ENCODE results near the gene ZNF414.

ZNF414 gene

DNA sequence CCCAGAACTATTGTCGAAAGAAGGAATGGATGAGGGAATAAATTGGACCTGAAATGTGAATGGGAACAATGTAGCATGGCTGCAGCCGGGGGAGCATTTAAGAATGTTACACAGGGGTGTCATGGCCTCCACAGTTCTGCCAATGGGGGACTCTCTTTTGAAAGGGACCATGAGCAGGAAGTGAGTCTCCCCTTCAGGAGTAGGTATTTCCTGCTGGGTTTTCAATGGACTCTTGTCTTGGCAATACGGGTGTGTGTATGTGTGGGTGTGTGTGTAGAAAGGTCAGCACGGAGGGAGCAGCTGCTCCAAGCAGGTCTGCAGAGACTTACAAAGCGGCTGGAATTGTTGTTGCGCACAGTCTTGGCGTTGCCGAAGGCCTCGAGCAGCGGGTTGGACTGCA, 38.8 kb upstream of the ZNF414 start:
- H3K18ac ChIP-seq (ENCODE audit: low read length) = no peak overlapping the region
- H3K79me1 ChIP-seq (ENCODE audit: low read length) = no peaks in the 10 kb centered on the region
- H2BK15ac ChIP-seq (replicated peaks; ENCODE audit: low read depth) = no peak overlapping the region
- H3K36me3 ChIP-seq (ENCODE audit: control insufficient read depth, insufficient read depth, low read length) = no peaks in the 10 kb centered on the region
- H3K9ac ChIP-seq (ENCODE audit: low read length) = no peak overlapping the region
- no peak overlapping the region for H4K8ac ChIP-seq (ENCODE audit: low read depth, low read length)
- no peak overlapping the region for H2BK120ac ChIP-seq (ENCODE audit: low read depth, low read length)
- H3K23ac ChIP-seq (ENCODE audit: low read length) = no peak overlapping the region
- peak; percentile 84 for DNase-seq
- no peak overlapping the region for H2BK5ac ChIP-seq (ENCODE audit: low read length)
- no peak overlapping the region for H3K4ac ChIP-seq (ENCODE audit: low read depth, low read length)
- no peak overlapping the region for H2AK5ac ChIP-seq (ENCODE audit: low read length)
- H3K4me1 ChIP-seq (ENCODE audit: control insufficient read depth, low read depth, low read length) = no peaks in the 10 kb centered on the region
- no peak overlapping the region for H3K4me2 ChIP-seq (ENCODE audit: low read length)
- no peaks in the 10 kb centered on the region for H3K79me2 ChIP-seq (ENCODE audit: control insufficient read depth, insufficient read depth, low read length)
- no peak overlapping the region for H3K27ac ChIP-seq (ENCODE audit: low read depth, low read length)
- H3K56ac ChIP-seq (ENCODE audit: low read length) = no peak overlapping the region
- no peaks in the 10 kb centered on the region for H3K27me3 ChIP-seq (ENCODE audit: insufficient read depth, low read length, poor library complexity)
- H4K5ac ChIP-seq (ENCODE audit: low read length) = no peak overlapping the region
- no CpG with 5 or more reads among the region's 10 CpGs for WGBS (ENCODE audit: extremely low coverage, insufficient coverage, low lambda C conversion rate)
- no peak overlapping the region for H3K4me3 ChIP-seq (ENCODE audit: low read length)

DNA sequence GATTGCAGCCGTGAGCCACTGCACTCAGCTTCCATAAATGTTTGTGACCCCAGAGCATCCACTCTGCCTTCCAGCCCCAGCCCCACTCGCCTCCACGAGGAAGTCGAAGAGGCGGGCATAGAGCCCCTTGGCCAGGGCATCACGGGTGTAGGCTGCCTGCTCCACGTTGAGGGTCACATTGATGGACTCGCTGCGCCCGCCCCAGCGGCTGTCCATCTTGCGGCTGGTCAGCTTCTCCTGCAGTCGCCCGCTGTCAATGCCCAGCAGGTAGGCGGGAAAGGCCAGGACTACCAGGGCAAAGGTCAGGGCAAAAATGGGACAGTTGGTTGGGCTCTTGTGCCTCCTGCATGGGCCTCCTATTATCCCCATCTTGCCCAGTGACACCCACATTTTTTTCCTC, 36.1 kb upstream of the ZNF414 start:
- Histone ChIP-seq H3K4me1 (ENCODE audit: control insufficient read depth, low read depth, low read length) (no peaks in the 10 kb centered on the region), H3K36me3 (ENCODE audit: control insufficient read depth, insufficient read depth, low read length) (no peaks in the 10 kb centered on the region), H3K4me2 (ENCODE audit: low read length) (no peak overlapping the region), H4K5ac (ENCODE audit: low read length) (no peak overlapping the region), H4K8ac (ENCODE audit: low read depth, low read length) (no peak overlapping the region), H3K23ac (ENCODE audit: low read length) (no peak overlapping the region), H3K79me2 (ENCODE audit: control insufficient read depth, insufficient read depth, low read length) (no peaks in the 10 kb centered on the region), H2BK15ac (replicated peaks; ENCODE audit: low read depth) (no peak overlapping the region), H3K79me1 (ENCODE audit: low read length) (no peaks in the 10 kb centered on the region), H3K27ac (ENCODE audit: low read depth, low read length) (no peak overlapping the region), H3K4ac (ENCODE audit: low read depth, low read length) (no peak overlapping the region), H2BK5ac (ENCODE audit: low read length) (no peak overlapping the region), H2AK5ac (ENCODE audit: low read length) (no peak overlapping the region), H3K18ac (ENCODE audit: low read length) (no peak overlapping the region), H3K56ac (ENCODE audit: low read length) (no peak overlapping the region), H3K4me3 (ENCODE audit: low read length) (no peak overlapping the region), H3K9ac (ENCODE audit: low read length) (no peak overlapping the region), H3K27me3 (ENCODE audit: insufficient read depth, low read length, poor library complexity) (no peaks in the 10 kb centered on the region), H2BK120ac (ENCODE audit: low read depth, low read length) (no peak overlapping the region)
- WGBS (ENCODE audit: extremely low coverage, insufficient coverage, low lambda C conversion rate) = no CpG with 5 or more reads among the region's 15 CpGs
- DNase-seq = no peak

DNA sequence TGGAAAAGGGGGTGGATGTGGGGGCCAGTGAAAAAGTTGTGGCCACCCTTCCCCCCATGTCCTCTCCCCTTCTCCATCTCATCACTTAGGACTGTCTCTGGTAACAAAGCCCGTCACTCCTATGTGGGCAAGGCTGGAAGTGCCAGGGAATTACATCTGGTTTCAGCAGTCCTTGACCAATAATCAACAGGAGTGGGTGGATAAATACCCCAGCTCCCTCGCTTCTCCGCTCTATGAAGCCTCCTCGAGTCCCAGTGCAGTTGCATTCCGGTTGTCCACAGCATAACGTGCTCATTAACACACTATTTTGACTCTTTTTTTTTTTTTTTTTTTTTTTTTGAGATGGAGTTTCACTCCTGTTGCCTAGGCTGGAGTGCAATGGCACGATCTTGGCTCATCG, 31.8 kb upstream of the ZNF414 start:
- Histone ChIP-seq H3K4ac (ENCODE audit: low read depth, low read length) (no peak overlapping the region), H3K9ac (ENCODE audit: low read length) (no peak overlapping the region), H2BK5ac (ENCODE audit: low read length) (no peak overlapping the region), H3K27ac (ENCODE audit: low read depth, low read length) (no peak overlapping the region), H3K36me3 (ENCODE audit: control insufficient read depth, insufficient read depth, low read length) (no peaks in the 10 kb centered on the region), H2BK15ac (replicated peaks; ENCODE audit: low read depth) (no peak overlapping the region), H3K79me2 (ENCODE audit: control insufficient read depth, insufficient read depth, low read length) (no peaks in the 10 kb centered on the region), H2BK120ac (ENCODE audit: low read depth, low read length) (no peak overlapping the region), H3K4me2 (ENCODE audit: low read length) (no peak overlapping the region), H3K23ac (ENCODE audit: low read length) (no peak overlapping the region), H3K79me1 (ENCODE audit: low read length) (no peaks in the 10 kb centered on the region), H4K8ac (ENCODE audit: low read depth, low read length) (no peak overlapping the region), H4K5ac (ENCODE audit: low read length) (no peak overlapping the region), H3K4me1 (ENCODE audit: control insufficient read depth, low read depth, low read length) (no peaks in the 10 kb centered on the region), H3K18ac (ENCODE audit: low read length) (no peak overlapping the region), H3K4me3 (ENCODE audit: low read length) (no peak overlapping the region), H3K27me3 (ENCODE audit: insufficient read depth, low read length, poor library complexity) (no peaks in the 10 kb centered on the region), H3K56ac (ENCODE audit: low read length) (no peak overlapping the region), H2AK5ac (ENCODE audit: low read length) (no peak overlapping the region)
- DNase-seq = no peak
- no CpG with 5 or more reads among the region's 8 CpGs for WGBS (ENCODE audit: extremely low coverage, insufficient coverage, low lambda C conversion rate)

DNA sequence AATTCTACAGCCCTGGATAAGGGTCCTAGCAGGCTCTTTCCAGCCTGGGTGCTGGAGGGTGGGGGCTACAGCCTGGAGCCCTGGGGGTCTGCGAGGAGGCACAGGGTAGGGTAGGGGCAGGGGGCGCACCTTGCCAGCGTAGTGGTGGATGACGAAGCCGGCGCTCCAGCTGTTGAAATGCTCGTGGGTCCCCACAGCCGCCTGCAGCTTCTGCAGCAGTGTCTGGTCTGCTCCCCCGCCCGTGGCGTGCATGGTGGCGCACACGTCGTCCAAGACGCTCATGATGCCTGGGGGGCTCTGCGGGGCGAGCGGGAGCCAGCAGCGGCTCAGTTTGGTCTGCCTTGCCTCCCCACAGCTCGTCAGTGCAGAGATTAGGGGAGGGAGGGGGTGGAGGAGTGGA, 30.2 kb upstream of the ZNF414 start:
- Histone ChIP-seq H3K36me3 (ENCODE audit: control insufficient read depth, insufficient read depth, low read length) (no peaks in the 10 kb centered on the region), H3K56ac (ENCODE audit: low read length) (no peak overlapping the region), H3K27me3 (ENCODE audit: insufficient read depth, low read length, poor library complexity) (no peaks in the 10 kb centered on the region), H3K18ac (ENCODE audit: low read length) (no peak overlapping the region), H2BK120ac (ENCODE audit: low read depth, low read length) (no peak overlapping the region), H4K8ac (ENCODE audit: low read depth, low read length) (no peak overlapping the region), H3K9ac (ENCODE audit: low read length) (no peak overlapping the region), H3K4me3 (ENCODE audit: low read length) (no peak overlapping the region), H3K23ac (ENCODE audit: low read length) (no peak overlapping the region), H3K4me1 (ENCODE audit: control insufficient read depth, low read depth, low read length) (no peaks in the 10 kb centered on the region), H3K4ac (ENCODE audit: low read depth, low read length) (no peak overlapping the region), H4K5ac (ENCODE audit: low read length) (no peak overlapping the region), H2AK5ac (ENCODE audit: low read length) (no peak overlapping the region), H3K4me2 (ENCODE audit: low read length) (no peak overlapping the region), H2BK5ac (ENCODE audit: low read length) (no peak overlapping the region), H3K27ac (ENCODE audit: low read depth, low read length) (no peak overlapping the region), H2BK15ac (replicated peaks; ENCODE audit: low read depth) (no peak overlapping the region), H3K79me2 (ENCODE audit: control insufficient read depth, insufficient read depth, low read length) (no peaks in the 10 kb centered on the region), H3K79me1 (ENCODE audit: low read length) (no peaks in the 10 kb centered on the region)
- DNase-seq = no peak
- WGBS (ENCODE audit: extremely low coverage, insufficient coverage, low lambda C conversion rate) = no CpG with 5 or more reads among the region's 20 CpGs

DNA sequence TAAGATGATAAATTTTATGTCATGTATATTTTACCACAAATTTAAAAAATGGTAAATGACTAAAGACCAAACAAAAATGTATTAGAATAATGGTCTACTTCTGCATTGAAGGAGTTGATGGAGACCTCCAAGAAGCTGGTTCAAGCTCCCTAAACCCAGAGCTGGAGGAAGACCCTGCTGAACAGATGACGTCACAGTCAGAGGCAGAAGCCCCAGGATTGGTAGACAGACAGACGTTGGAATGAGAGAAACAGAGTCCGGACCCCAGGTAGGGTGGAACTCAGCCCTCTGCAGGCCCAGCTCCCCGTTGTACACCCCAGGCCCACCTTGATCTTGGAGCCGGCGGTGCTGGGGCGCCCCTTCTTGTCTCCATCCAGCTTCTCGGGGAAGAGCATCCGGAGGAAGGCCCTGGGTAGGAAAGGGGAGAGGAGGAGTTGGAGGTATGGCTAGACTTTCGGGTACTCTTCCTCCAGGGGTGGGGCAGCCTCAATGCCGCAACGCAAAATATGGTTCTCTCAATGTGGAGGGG, 25.7 kb upstream of the ZNF414 start:
- Histone ChIP-seq H2BK15ac (replicated peaks; ENCODE audit: low read depth) (no peak overlapping the region), H3K27me3 (ENCODE audit: insufficient read depth, low read length, poor library complexity) (no peaks in the 10 kb centered on the region), H3K4ac (ENCODE audit: low read depth, low read length) (no peak overlapping the region), H3K23ac (ENCODE audit: low read length) (no peak overlapping the region), H3K36me3 (ENCODE audit: control insufficient read depth, insufficient read depth, low read length) (no peaks in the 10 kb centered on the region), H3K4me2 (ENCODE audit: low read length) (no peak overlapping the region), H4K5ac (ENCODE audit: low read length) (no peak overlapping the region), H2AK5ac (ENCODE audit: low read length) (no peak overlapping the region), H3K4me3 (ENCODE audit: low read length) (no peak overlapping the region), H3K27ac (ENCODE audit: low read depth, low read length) (no peak overlapping the region), H2BK120ac (ENCODE audit: low read depth, low read length) (no peak overlapping the region), H3K79me2 (ENCODE audit: control insufficient read depth, insufficient read depth, low read length) (no peaks in the 10 kb centered on the region), H4K8ac (ENCODE audit: low read depth, low read length) (no peak overlapping the region), H3K9ac (ENCODE audit: low read length) (no peak overlapping the region), H3K56ac (ENCODE audit: low read length) (no peak overlapping the region), H2BK5ac (ENCODE audit: low read length) (no peak overlapping the region), H3K18ac (ENCODE audit: low read length) (no peak overlapping the region), H3K79me1 (ENCODE audit: low read length) (no peaks in the 10 kb centered on the region), H3K4me1 (ENCODE audit: control insufficient read depth, low read depth, low read length) (no peaks in the 10 kb centered on the region)
- DNase-seq = no peak
- no CpG with 5 or more reads among the region's 12 CpGs for WGBS (ENCODE audit: extremely low coverage, insufficient coverage, low lambda C conversion rate)

DNA sequence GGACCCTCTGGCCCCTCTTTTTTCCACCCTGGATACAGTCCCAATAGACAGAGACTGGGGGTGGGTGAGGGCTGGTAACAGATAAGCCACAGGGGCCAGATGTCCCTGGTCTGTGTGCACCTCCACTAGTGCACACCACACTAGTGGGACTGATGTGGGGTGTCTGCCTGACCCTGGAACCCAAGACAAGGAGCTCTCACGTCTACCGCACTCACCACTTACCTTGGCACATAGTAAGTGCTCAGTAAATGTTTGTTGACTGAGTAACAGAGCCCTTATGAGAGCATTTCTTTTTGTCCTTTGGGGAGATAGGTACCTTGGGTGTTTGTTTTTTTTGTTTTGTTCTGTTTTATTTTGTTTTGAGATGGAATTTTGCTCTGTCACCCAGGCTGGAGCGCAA, 23.1 kb upstream of the ZNF414 start:
- H3K56ac ChIP-seq (ENCODE audit: low read length) = no peak overlapping the region
- H3K9ac ChIP-seq (ENCODE audit: low read length) = no peak overlapping the region
- no peaks in the 10 kb centered on the region for H3K36me3 ChIP-seq (ENCODE audit: control insufficient read depth, insufficient read depth, low read length)
- no peak overlapping the region for H2AK5ac ChIP-seq (ENCODE audit: low read length)
- H3K18ac ChIP-seq (ENCODE audit: low read length) = no peak overlapping the region
- H3K23ac ChIP-seq (ENCODE audit: low read length) = no peak overlapping the region
- no peak overlapping the region for H2BK120ac ChIP-seq (ENCODE audit: low read depth, low read length)
- no peak overlapping the region for H4K8ac ChIP-seq (ENCODE audit: low read depth, low read length)
- no peak overlapping the region for H2BK15ac ChIP-seq (replicated peaks; ENCODE audit: low read depth)
- H3K4ac ChIP-seq (ENCODE audit: low read depth, low read length) = no peak overlapping the region
- no peak overlapping the region for H3K27ac ChIP-seq (ENCODE audit: low read depth, low read length)
- no peak overlapping the region for H2BK5ac ChIP-seq (ENCODE audit: low read length)
- no peaks in the 10 kb centered on the region for H3K27me3 ChIP-seq (ENCODE audit: insufficient read depth, low read length, poor library complexity)
- no peak overlapping the region for H3K4me3 ChIP-seq (ENCODE audit: low read length)
- H3K79me2 ChIP-seq (ENCODE audit: control insufficient read depth, insufficient read depth, low read length) = no peaks in the 10 kb centered on the region
- no peak for DNase-seq
- no peak overlapping the region for H4K5ac ChIP-seq (ENCODE audit: low read length)
- WGBS (ENCODE audit: extremely low coverage, insufficient coverage, low lambda C conversion rate) = no CpG with 5 or more reads among the region's 3 CpGs
- H3K4me1 ChIP-seq (ENCODE audit: control insufficient read depth, low read depth, low read length) = no peaks in the 10 kb centered on the region
- no peak overlapping the region for H3K4me2 ChIP-seq (ENCODE audit: low read length)
- no peaks in the 10 kb centered on the region for H3K79me1 ChIP-seq (ENCODE audit: low read length)
